Measurements from ENCODE around the gene RPL10A. TPM values are rescaled to one million over a fixed set of nuclear protein-coding genes. Genes with fewer than 3 reads are reported as not detected.
A peak's percentile ranks its signal among the peaks of the same experiment; 100 is the strongest.

Gene RPL10A
- total and polyA plus RNA-seq, 12 donors = 680 to 1,613 (median 1,110) TPM

- no peak for DNase-seq
- peaks cover 0 to 23% of the 10 kb centered on the region in 2 donors for H3K4me1 ChIP-seq (replicated peaks in 1 of 2)
- H3K36me3 ChIP-seq (replicated peaks in 1 of 2) = no peaks in the 10 kb centered on the region
- TF ChIP-seq CTCF (IDR thresholded peaks at IDR 0.05) (no peak), POLR2A (IDR thresholded peaks at IDR 0.05) (no peak)
- intact Hi-C loops (cut with DNase I) = no loop called here
- H3K27ac ChIP-seq = no peak overlapping the region
- no peaks in the 10 kb centered on the region for H3K27me3 ChIP-seq
- H3K9me3 ChIP-seq (replicated peaks in 1 of 3) = no peaks in the 10 kb centered on the region
- no peak overlapping the region for H3K4me3 ChIP-seq
- 72 to 74% (median 72%) methylated on average over 8 of the region's 8 CpGs for WGBS, 4 donors
Measured at GRCh38 chr6:35490821-35491557, 22.8 kb downstream of the RPL10A start.

GRCh38 chr6:35491558-35492257 is 23.5 kb downstream of the RPL10A start:
- TF ChIP-seq POLR2A (IDR thresholded peaks at IDR 0.05) (no peak), CTCF (IDR thresholded peaks at IDR 0.05) (no peak)
- WGBS, 4 donors = 74 to 95% (median 77%) methylated on average over 2 to 5 of the region's 5 CpGs
- Histone ChIP-seq H3K9me3 (replicated peaks in 1 of 3) (no peaks in the 10 kb centered on the region), H3K36me3 (replicated peaks in 1 of 2) (no peaks in the 10 kb centered on the region), H3K27ac (peak overlapping the region in 1 of 5 donors; percentile 29), H3K4me3 (no peak overlapping the region), H3K4me1 (replicated peaks in 1 of 2) (peaks cover 0 to 23% of the 10 kb centered on the region in 2 donors), H3K27me3 (no peaks in the 10 kb centered on the region)
- DNase-seq = no peak
- intact Hi-C loops (cut with DNase I) = no loop called here

GRCh38 chr6:35492258-35492973 is 24.2 kb downstream of the RPL10A start:
- 55 to 82% (median 71%) methylated on average over 3 to 7 of the region's 7 CpGs for WGBS, 4 donors
- H3K4me3 ChIP-seq = no peak overlapping the region
- no peak for TF ChIP-seq POLR2A (IDR thresholded peaks at IDR 0.05)
- TF ChIP-seq CTCF (IDR thresholded peaks at IDR 0.05) = no peak
- H3K27me3 ChIP-seq = no peaks in the 10 kb centered on the region
- peak overlapping the region in 1 of 5 donors; percentile 29 for H3K27ac ChIP-seq
- no peak for DNase-seq
- no peaks in the 10 kb centered on the region for H3K9me3 ChIP-seq (replicated peaks in 1 of 3)
- H3K4me1 ChIP-seq (replicated peaks in 1 of 2) = peaks cover 3 to 25% of the 10 kb centered on the region in 2 donors
- intact Hi-C loops (cut with DNase I) = no loop called here
- no peaks in the 10 kb centered on the region for H3K36me3 ChIP-seq (replicated peaks in 1 of 2)

GRCh38 chr6:35492974-35493284 is 24.7 kb downstream of the RPL10A start:
- TF ChIP-seq POLR2A (IDR thresholded peaks at IDR 0.05) = no peak
- no peak for TF ChIP-seq CTCF (IDR thresholded peaks at IDR 0.05)
- Histone ChIP-seq H3K27me3 (no peaks in the 10 kb centered on the region), H3K9me3 (replicated peaks in 1 of 3) (no peaks in the 10 kb centered on the region), H3K27ac (no peak overlapping the region), H3K36me3 (replicated peaks in 1 of 2) (no peaks in the 10 kb centered on the region), H3K4me1 (replicated peaks in 1 of 2) (peaks cover 7 to 26% of the 10 kb centered on the region in 2 donors), H3K4me3 (no peak overlapping the region)
- DNase-seq = no peak
- 79 to 84% (median 82%) methylated on average over 7 of the region's 7 CpGs for WGBS, 4 donors
- intact Hi-C loops (cut with DNase I) = no loop called here
